ENCODE data around the gene GLTP. TPM values are rescaled to one million over a fixed set of nuclear protein-coding genes. Genes with fewer than 3 reads are reported as not detected.

Gene GLTP
- total and polyA plus RNA-seq, 2 of the 13 experiments (the other 11 are each of a cell fraction or from before 2014, with no cell fraction given): 10.7 to 12.9 TPM

GRCh38 chr12:109844983-109845823 lies 35.1 kb downstream of the GLTP start (continued):
- TF ChIP-seq ATF2 (CRISPR knock-in tag; IDR thresholded peaks at IDR 0.05) (peak; percentile 14; the same call in 1 of the 2 replicates), ZFX (CRISPR knock-in tag; IDR thresholded peaks at IDR 0.05; ENCODE audit: low read depth) (peak; percentile 72), PITX1 (CRISPR knock-in tag; IDR thresholded peaks at IDR 0.05) (peak; percentile 72), PREB (CRISPR knock-in tag; IDR thresholded peaks at IDR 0.05) (no peak), SRY (CRISPR knock-in tag; IDR thresholded peaks at IDR 0.05) (0 out of 2 replicates have a peak, but pooled peaks have one; percentile 4), ZNF572 (CRISPR knock-in tag; IDR thresholded peaks at IDR 0.05) (0 out of 2 replicates have a peak, but pooled peaks have one; percentile 76), ZNF333 (CRISPR knock-in tag; IDR thresholded peaks at IDR 0.05; ENCODE audit: borderline replicate concordance) (0 out of 2 replicates have a peak, but pooled peaks have one; percentile 28), POGZ (CRISPR knock-in tag; IDR thresholded peaks at IDR 0.05) (peak; percentile 73), POGK (CRISPR knock-in tag; conservative IDR thresholded peaks at IDR 0.05) (peak; percentile 68), SIX4 (CRISPR knock-in tag; IDR thresholded peaks at IDR 0.05) (no peak), KLF16 (CRISPR knock-in tag; IDR thresholded peaks at IDR 0.05) (peak in 1 of 2 experiments; percentile 22; a peak in 1 of 4 replicates), ZBTB14 (CRISPR knock-in tag; IDR thresholded peaks at IDR 0.05) (no peak), ZNF780A (CRISPR knock-in tag; IDR thresholded peaks at IDR 0.05) (no peak), ZNF263 (CRISPR knock-in tag; IDR thresholded peaks at IDR 0.05) (0 out of 2 replicates have a peak, but pooled peaks have one; percentile 23), ZNF709 (CRISPR knock-in tag; IDR thresholded peaks at IDR 0.05) (peak; percentile 39; the same call in 1 of the 2 replicates), ESRRA (CRISPR knock-in tag; IDR thresholded peaks at IDR 0.05; ENCODE audit: low read depth) (peak; percentile 70)
- TF ChIP-seq, protein P1, sequence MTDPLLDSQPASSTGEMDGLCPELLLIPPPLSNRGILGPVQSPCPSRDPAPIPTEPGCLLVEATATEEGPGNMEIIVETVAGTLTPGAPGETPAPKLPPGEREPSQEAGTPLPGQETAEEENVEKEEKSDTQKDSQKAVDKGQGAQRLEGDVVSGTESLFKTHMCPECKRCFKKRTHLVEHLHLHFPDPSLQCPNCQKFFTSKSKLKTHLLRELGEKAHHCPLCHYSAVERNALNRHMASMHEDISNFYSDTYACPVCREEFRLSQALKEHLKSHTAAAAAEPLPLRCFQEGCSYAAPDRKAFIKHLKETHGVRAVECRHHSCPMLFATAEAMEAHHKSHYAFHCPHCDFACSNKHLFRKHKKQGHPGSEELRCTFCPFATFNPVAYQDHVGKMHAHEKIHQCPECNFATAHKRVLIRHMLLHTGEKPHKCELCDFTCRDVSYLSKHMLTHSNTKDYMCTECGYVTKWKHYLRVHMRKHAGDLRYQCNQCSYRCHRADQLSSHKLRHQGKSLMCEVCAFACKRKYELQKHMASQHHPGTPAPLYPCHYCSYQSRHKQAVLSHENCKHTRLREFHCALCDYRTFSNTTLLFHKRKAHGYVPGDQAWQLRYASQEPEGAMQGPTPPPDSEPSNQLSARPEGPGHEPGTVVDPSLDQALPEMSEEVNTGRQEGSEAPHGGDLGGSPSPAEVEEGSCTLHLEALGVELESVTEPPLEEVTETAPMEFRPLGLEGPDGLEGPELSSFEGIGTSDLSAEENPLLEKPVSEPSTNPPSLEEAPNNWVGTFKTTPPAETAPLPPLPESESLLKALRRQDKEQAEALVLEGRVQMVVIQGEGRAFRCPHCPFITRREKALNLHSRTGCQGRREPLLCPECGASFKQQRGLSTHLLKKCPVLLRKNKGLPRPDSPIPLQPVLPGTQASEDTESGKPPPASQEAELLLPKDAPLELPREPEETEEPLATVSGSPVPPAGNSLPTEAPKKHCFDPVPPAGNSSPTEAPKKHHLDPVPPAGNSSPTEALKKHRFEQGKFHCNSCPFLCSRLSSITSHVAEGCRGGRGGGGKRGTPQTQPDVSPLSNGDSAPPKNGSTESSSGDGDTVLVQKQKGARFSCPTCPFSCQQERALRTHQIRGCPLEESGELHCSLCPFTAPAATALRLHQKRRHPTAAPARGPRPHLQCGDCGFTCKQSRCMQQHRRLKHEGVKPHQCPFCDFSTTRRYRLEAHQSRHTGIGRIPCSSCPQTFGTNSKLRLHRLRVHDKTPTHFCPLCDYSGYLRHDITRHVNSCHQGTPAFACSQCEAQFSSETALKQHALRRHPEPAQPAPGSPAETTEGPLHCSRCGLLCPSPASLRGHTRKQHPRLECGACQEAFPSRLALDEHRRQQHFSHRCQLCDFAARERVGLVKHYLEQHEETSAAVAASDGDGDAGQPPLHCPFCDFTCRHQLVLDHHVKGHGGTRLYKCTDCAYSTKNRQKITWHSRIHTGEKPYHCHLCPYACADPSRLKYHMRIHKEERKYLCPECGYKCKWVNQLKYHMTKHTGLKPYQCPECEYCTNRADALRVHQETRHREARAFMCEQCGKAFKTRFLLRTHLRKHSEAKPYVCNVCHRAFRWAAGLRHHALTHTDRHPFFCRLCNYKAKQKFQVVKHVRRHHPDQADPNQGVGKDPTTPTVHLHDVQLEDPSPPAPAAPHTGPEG (CRISPR knock-in tag; IDR thresholded peaks at IDR 0.05): no peak
